AG09319 (cell line): ENCODE measurements around the gene KLHL3.

Experiments used
- DNase-seq: peaks from one replicate; pipeline ENCODE4 v3.0.0-alpha.2; 2010; ENCODE audit warnings: low read depth; ENCODE audit errors: extremely low read depth
- TF ChIP-seq, protein P1 (sequence below): IDR thresholded peaks from 2 replicates; pipeline ENCODE4 v1.5.1; 2011; ENCODE audit warnings: low read depth, mild to moderate bottlenecking, inconsistent platforms, low read length, moderate library complexity

Gene KLHL3

DNA sequence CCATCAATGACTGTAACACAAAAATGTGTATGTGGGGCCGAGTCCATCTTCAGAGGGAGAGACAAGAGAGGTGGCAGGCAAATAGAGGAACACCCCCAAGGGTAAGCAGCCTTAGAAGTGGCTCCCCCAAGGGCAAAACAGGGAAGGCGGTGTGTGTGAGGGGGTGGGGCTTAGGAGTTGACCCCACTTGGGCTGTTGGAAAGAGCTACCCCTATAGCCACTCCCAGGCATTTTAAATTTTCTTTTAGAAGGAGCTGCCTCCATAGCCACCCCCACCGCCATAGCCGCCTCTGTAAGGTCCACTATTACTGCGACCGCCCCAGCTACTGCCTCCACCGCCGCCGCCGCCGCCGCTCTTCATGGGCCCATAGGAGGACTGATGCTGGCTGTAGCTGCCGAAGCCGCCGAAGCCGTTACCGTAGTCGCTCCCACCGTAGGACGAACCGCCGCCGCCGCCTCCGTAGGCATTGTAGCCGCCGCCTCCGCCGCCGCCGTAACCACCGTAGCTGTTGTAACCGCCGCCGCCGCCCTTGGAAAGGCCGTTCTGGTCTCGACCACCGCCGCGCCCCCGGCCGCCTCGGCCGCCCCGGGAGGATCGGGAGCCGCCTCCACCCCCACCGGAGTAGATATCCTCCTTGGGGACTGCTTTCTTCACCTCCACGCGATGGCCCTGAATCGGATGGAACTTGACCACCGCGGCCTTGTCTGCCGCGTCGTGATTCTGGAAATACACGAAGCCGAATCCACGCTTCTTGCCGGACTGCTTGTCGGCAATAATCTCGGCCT lies 17.2 kb upstream of the KLHL3 start:
- TF ChIP-seq, protein P1, sequence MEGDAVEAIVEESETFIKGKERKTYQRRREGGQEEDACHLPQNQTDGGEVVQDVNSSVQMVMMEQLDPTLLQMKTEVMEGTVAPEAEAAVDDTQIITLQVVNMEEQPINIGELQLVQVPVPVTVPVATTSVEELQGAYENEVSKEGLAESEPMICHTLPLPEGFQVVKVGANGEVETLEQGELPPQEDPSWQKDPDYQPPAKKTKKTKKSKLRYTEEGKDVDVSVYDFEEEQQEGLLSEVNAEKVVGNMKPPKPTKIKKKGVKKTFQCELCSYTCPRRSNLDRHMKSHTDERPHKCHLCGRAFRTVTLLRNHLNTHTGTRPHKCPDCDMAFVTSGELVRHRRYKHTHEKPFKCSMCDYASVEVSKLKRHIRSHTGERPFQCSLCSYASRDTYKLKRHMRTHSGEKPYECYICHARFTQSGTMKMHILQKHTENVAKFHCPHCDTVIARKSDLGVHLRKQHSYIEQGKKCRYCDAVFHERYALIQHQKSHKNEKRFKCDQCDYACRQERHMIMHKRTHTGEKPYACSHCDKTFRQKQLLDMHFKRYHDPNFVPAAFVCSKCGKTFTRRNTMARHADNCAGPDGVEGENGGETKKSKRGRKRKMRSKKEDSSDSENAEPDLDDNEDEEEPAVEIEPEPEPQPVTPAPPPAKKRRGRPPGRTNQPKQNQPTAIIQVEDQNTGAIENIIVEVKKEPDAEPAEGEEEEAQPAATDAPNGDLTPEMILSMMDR = no peak
- DNase-seq = no peak

- TF ChIP-seq, protein P1 = peak; percentile 82
- peak; percentile 66 for DNase-seq
These were observed 16.1 kb upstream of the KLHL3 start for GRCh38 chr5:137751869-137752491.

DNA sequence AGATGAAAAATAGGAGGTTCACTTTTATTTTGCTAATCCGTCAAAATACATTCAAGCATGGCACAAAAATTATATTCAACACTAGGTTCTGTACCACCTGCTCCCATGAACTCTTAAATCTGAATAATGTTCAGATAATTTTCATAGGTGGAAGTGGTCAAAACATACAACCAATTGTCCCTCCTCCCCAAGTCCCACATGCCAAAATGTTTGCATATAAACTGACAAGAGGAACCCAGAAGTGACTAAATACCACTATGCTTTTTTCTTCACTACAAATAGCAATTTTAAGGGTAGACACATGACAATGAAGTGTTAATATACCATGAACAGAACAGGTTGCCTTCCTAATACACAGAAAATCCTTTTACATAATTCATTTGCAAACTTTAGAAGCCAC lies 14.5 kb upstream of the KLHL3 start:
- TF ChIP-seq, protein P1 = no peak
- DNase-seq = no peak

DNA sequence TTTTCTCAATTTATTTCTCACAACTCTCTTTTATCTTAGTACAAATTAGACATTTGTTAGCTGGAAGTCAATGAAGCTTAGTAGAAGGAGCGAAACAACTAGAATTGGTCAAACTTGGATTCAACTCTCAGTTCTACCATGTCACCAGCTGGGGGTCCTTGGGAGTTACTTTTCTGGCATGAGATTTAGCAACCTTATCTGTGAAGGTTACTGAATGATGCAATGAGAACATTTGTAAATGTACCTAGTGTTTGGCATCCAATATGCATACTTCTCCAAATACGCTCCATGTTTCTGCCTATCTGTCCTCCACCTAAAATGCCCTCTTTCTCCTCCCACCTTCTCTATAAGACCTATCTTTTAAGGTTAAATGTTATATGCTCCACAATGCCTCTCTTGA lies 12.0 kb upstream of the KLHL3 start:
- DNase-seq = no peak

GRCh38 chr5:137743031-137743640 lies 7.2 kb upstream of the KLHL3 start:
- TF ChIP-seq, protein P1 = peak; percentile 66
- peak; percentile 53 for DNase-seq

More for the DNA sequence above, 12.0 kb upstream of the KLHL3 start:
- TF ChIP-seq, protein P1 = no peak

DNA sequence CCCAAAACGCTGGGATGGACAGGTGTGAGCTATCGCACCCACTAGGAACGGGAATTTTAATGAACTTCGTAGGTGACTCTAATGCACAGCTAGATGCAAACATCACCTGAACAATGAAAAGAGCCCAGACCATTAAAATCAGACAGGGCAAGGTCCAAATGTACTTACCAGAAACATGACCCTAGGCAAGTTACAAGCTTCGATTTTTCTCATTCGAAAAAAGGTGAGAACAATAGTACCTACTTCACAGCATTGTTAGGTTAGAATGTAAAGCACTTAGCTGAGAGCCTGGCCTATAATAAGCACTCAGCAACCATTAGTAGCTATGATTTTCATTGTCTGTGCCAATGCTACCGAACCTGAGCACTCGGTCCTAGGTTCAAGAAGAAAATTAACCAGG lies 5.8 kb upstream of the KLHL3 start:
- no peak for DNase-seq
- TF ChIP-seq, protein P1 = no peak

DNA sequence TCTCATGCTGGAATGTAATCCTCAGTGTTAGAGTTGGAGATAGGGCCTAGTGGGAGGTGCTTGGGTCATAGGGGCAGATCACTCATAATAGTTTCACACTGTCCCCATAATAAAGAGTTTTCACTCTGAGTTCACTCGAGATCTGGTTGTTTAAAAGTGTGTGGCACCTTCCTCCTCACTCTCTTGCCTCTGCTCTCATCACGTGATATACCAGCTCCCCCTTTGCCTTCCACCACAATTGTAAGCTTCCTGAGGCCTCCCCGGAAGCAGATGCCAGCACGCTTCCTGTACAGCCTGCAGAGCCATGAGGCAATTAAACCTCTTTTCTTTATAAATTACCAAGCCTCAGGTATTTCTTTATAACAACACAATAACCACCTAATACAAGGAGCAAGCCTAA lies 3.8 kb upstream of the KLHL3 start:
- TF ChIP-seq, protein P1 = no peak
- DNase-seq = no peak
